ENCODE measurements around the gene CYP46A1. TPM values are rescaled to one million over a fixed set of nuclear protein-coding genes. Genes with fewer than 3 reads are reported as not detected.

Gene CYP46A1
- total and polyA plus RNA-seq, 4 donors = 0.14 to 0.92 (median 0.48) TPM

- H3K36me3 ChIP-seq (ENCODE audit: control insufficient read depth in 4 of 4, insufficient read depth in 3 of 4, low read depth in 1 of 4, low read length in 3 of 4) = no peaks in the 10 kb centered on the region
- H3K4me1 ChIP-seq (ENCODE audit: control insufficient read depth in 4 of 4, insufficient read depth in 4 of 4, low read length in 3 of 4) = no peaks in the 10 kb centered on the region
- H3K27me3 ChIP-seq (ENCODE audit: control insufficient read depth in 4 of 4, insufficient read depth in 4 of 4, low read length in 3 of 4) = no peaks in the 10 kb centered on the region
- no peaks in the 10 kb centered on the region for H3K9me3 ChIP-seq (ENCODE audit: control insufficient read depth in 4 of 4, low read length in 3 of 4)
- WGBS = 84% methylated on average over 8 of the region's 8 CpGs
- no peak overlapping the region for H3K4me3 ChIP-seq (ENCODE audit: low read depth in 1 of 3, low read length in 3 of 3)
- TF ChIP-seq HNF4A (conservative IDR thresholded peaks at IDR 0.05) = no peak
- no peak for TF ChIP-seq RXRA (IDR thresholded peaks at IDR 0.05)
- no peak for TF ChIP-seq ATF3 (IDR thresholded peaks at IDR 0.05)
- TF ChIP-seq HNF4G (IDR thresholded peaks at IDR 0.05) = no peak
- no peak for TF ChIP-seq JUND (IDR thresholded peaks at IDR 0.05)
- no peak for TF ChIP-seq REST (IDR thresholded peaks at IDR 0.05)
- TF ChIP-seq NR2F2 (IDR thresholded peaks at IDR 0.05) = no peak
- no peak for TF ChIP-seq SP1 (IDR thresholded peaks at IDR 0.05)
- no peak for TF ChIP-seq EGR1 (IDR thresholded peaks at IDR 0.05; ENCODE audit: low read depth in 2 of 2)
- TF ChIP-seq GABPA (IDR thresholded peaks at IDR 0.05 in 1 of 2, conservative IDR thresholded peaks at IDR 0.05 in 1 of 2) = no peak
- TF ChIP-seq FOXA2 (IDR thresholded peaks at IDR 0.05) = no peak
- TF ChIP-seq TAF1 (conservative IDR thresholded peaks at IDR 0.05) = no peak
- no peak for TF ChIP-seq RAD21 (IDR thresholded peaks at IDR 0.05)
- TF ChIP-seq ZBTB33 (IDR thresholded peaks at IDR 0.05) = no peak
- no peak overlapping the region for H3K9ac ChIP-seq (ENCODE audit: low read depth in 1 of 2, low read length in 2 of 2)
- DNase-seq (ENCODE audit: low spot score) = no peak
- H3K27ac ChIP-seq (ENCODE audit: low read depth in 1 of 2, low read length in 2 of 2) = no peak overlapping the region
Observed at GRCh38 chr14:99635116-99635515, 49.0 kb upstream of the CYP46A1 start.

GRCh38 chr14:99636487-99636886 lies 47.6 kb upstream of the CYP46A1 start:
- Histone ChIP-seq H3K4me3 (ENCODE audit: low read depth in 1 of 3, low read length in 3 of 3) (no peak overlapping the region), H3K36me3 (ENCODE audit: control insufficient read depth in 4 of 4, insufficient read depth in 3 of 4, low read depth in 1 of 4, low read length in 3 of 4) (no peaks in the 10 kb centered on the region), H3K9me3 (ENCODE audit: control insufficient read depth in 4 of 4, low read length in 3 of 4) (no peaks in the 10 kb centered on the region), H3K27me3 (ENCODE audit: control insufficient read depth in 4 of 4, insufficient read depth in 4 of 4, low read length in 3 of 4) (no peaks in the 10 kb centered on the region), H3K27ac (ENCODE audit: low read depth in 1 of 2, low read length in 2 of 2) (no peak overlapping the region), H3K4me1 (ENCODE audit: control insufficient read depth in 4 of 4, insufficient read depth in 4 of 4, low read length in 3 of 4) (no peaks in the 10 kb centered on the region), H3K9ac (ENCODE audit: low read depth in 1 of 2, low read length in 2 of 2) (no peak overlapping the region)
- TF ChIP-seq GABPA (IDR thresholded peaks at IDR 0.05 in 1 of 2, conservative IDR thresholded peaks at IDR 0.05 in 1 of 2) (no peak), EGR1 (IDR thresholded peaks at IDR 0.05; ENCODE audit: low read depth in 2 of 2) (no peak), SP1 (IDR thresholded peaks at IDR 0.05) (no peak), REST (IDR thresholded peaks at IDR 0.05) (no peak), RXRA (IDR thresholded peaks at IDR 0.05) (no peak), MAX (IDR thresholded peaks at IDR 0.05) (no peak), HNF4A (conservative IDR thresholded peaks at IDR 0.05) (no peak), ATF3 (IDR thresholded peaks at IDR 0.05) (no peak), TAF1 (conservative IDR thresholded peaks at IDR 0.05) (no peak), YY1 (IDR thresholded peaks at IDR 0.05) (no peak), FOXA2 (IDR thresholded peaks at IDR 0.05) (no peak)
- DNase-seq (ENCODE audit: low spot score) = no peak
- WGBS = 70% methylated on average over 5 of the region's 5 CpGs

Data from liver (tissue), 9 donors.